Central memory CD8-positive, alpha-beta T cell (primary cell): ENCODE results near the gene DBR1.
A peak's percentile ranks its signal among the peaks of the same experiment; 100 is the strongest.

Experiments
- ATAC-seq: fragments of 150-1000 bp; cut with Tn5 transposase; replicated peaks from 2 replicates; pipeline ENCODE4 v1.10.0; 2022; ENCODE audit warnings: mild to moderate bottlenecking, moderate FRiP score, moderate number of reproducible peaks; ENCODE audit not compliant: poor library complexity, severe bottlenecking; ENCODE audit errors: extremely low read depth
- DNase-seq, 2 donors: peaks; one replicate each; pipeline ENCODE4 v3.0.0; 2021; ENCODE audit warnings: low spot score in 2 of 2
- H3K27ac Mint-ChIP-seq: one replicate; pipeline ENCODE4 v1.8.0; 2022; ENCODE audit warnings: low read depth, mild to moderate bottlenecking, moderate library complexity, mixed read lengths
- H3K27me3 Mint-ChIP-seq: one replicate; pipeline ENCODE4 v1.8.0; 2022; ENCODE audit warnings: mixed read lengths
- H3K36me3 Mint-ChIP-seq: one replicate; pipeline ENCODE4 v1.8.0; 2022; ENCODE audit warnings: mild to moderate bottlenecking, moderate library complexity, mixed read lengths; ENCODE audit not compliant: insufficient read depth
- H3K4me1 Mint-ChIP-seq: one replicate; pipeline ENCODE4 v1.8.0; 2022; ENCODE audit warnings: mixed read lengths
- H3K4me3 Mint-ChIP-seq: one replicate; pipeline ENCODE4 v1.8.0; 2022; ENCODE audit warnings: mild to moderate bottlenecking, moderate library complexity, mixed read lengths
- H3K9me3 Mint-ChIP-seq: one replicate; pipeline ENCODE4 v1.8.0; 2022; ENCODE audit warnings: mixed read lengths

The DBR1 gene

GRCh38 chr3:138200424-138200823 is 25.7 kb upstream of the DBR1 start:
- ATAC-seq (no peak), DNase-seq (no peak)
- no peaks in the 10 kb centered on the region for H3K9me3 Mint-ChIP-seq
- H3K4me3 Mint-ChIP-seq: no peak overlapping the region
- H3K4me1 Mint-ChIP-seq: peaks cover 51% of the 10 kb centered on the region
- no peaks in the 10 kb centered on the region for H3K27me3 Mint-ChIP-seq
- no peak overlapping the region for H3K27ac Mint-ChIP-seq
- H3K36me3 Mint-ChIP-seq: peaks cover 5% of the 10 kb centered on the region

GRCh38 chr3:138199851-138200250 is 25.1 kb upstream of the DBR1 start:
- DNase-seq (no peak), ATAC-seq (no peak)
- Mint-ChIP-seq H3K27me3 (no peaks in the 10 kb centered on the region), H3K27ac (peak overlapping the region; percentile 17), H3K9me3 (no peaks in the 10 kb centered on the region), H3K4me1 (peaks cover 46% of the 10 kb centered on the region), H3K36me3 (peaks cover 5% of the 10 kb centered on the region), H3K4me3 (no peak overlapping the region)

GRCh38 chr3:138197524-138197923 is 22.8 kb upstream of the DBR1 start:
- ATAC-seq: no peak
- H3K4me3 Mint-ChIP-seq: no peak overlapping the region
- H3K27ac Mint-ChIP-seq: no peak overlapping the region
- DNase-seq: no peak
- no peaks in the 10 kb centered on the region for H3K9me3 Mint-ChIP-seq
- peaks cover 6% of the 10 kb centered on the region for H3K36me3 Mint-ChIP-seq
- no peaks in the 10 kb centered on the region for H3K27me3 Mint-ChIP-seq
- peaks cover 32% of the 10 kb centered on the region for H3K4me1 Mint-ChIP-seq

- Mint-ChIP-seq H3K4me1 (peaks cover 35% of the 10 kb centered on the region), H3K27me3 (no peaks in the 10 kb centered on the region), H3K4me3 (no peak overlapping the region), H3K9me3 (no peaks in the 10 kb centered on the region), H3K36me3 (peaks cover 6% of the 10 kb centered on the region), H3K27ac (no peak overlapping the region)
- ATAC-seq: no peak
- DNase-seq: no peak
Observed at GRCh38 chr3:138197058-138197457, 22.3 kb upstream of the DBR1 start.

GRCh38 chr3:138196023-138196422 is 21.3 kb upstream of the DBR1 start:
- ATAC-seq (no peak), DNase-seq (no peak)
- H3K27ac Mint-ChIP-seq: no peak overlapping the region
- H3K4me3 Mint-ChIP-seq: no peak overlapping the region
- H3K36me3 Mint-ChIP-seq: peaks cover 8% of the 10 kb centered on the region
- no peaks in the 10 kb centered on the region for H3K9me3 Mint-ChIP-seq
- H3K4me1 Mint-ChIP-seq: peaks cover 35% of the 10 kb centered on the region
- H3K27me3 Mint-ChIP-seq: no peaks in the 10 kb centered on the region

- H3K27ac Mint-ChIP-seq: no peak overlapping the region
- H3K4me1 Mint-ChIP-seq: peaks cover 40% of the 10 kb centered on the region
- H3K9me3 Mint-ChIP-seq: no peaks in the 10 kb centered on the region
- ATAC-seq (no peak), DNase-seq (no peak)
- H3K36me3 Mint-ChIP-seq: peaks cover 6% of the 10 kb centered on the region
- no peak overlapping the region for H3K4me3 Mint-ChIP-seq
- no peaks in the 10 kb centered on the region for H3K27me3 Mint-ChIP-seq
Observed at GRCh38 chr3:138195481-138195880, 20.8 kb upstream of the DBR1 start.

GRCh38 chr3:138188013-138188730 is 13.5 kb upstream of the DBR1 start:
- peaks cover 13% of the 10 kb centered on the region for H3K36me3 Mint-ChIP-seq
- no peaks in the 10 kb centered on the region for H3K9me3 Mint-ChIP-seq
- H3K4me3 Mint-ChIP-seq: peak overlapping the region; percentile 89
- H3K4me1 Mint-ChIP-seq: peaks cover 45% of the 10 kb centered on the region
- peak; percentile 35 for ATAC-seq
- DNase-seq: no peak
- peaks cover 25% of the 10 kb centered on the region for H3K27me3 Mint-ChIP-seq
- H3K27ac Mint-ChIP-seq: peak overlapping the region; percentile 92

- H3K27me3 Mint-ChIP-seq: peaks cover 25% of the 10 kb centered on the region
- ATAC-seq (peak; percentile 86), DNase-seq (peak; percentile 19 to 27)
- H3K9me3 Mint-ChIP-seq: no peaks in the 10 kb centered on the region
- H3K4me3 Mint-ChIP-seq: peak within 1 kb of the TSS; percentile 89
- H3K36me3 Mint-ChIP-seq: peaks cover 13% of the 10 kb centered on the region
- peak within 1 kb of the TSS; percentile 92 for H3K27ac Mint-ChIP-seq
- peaks cover 43% of the 10 kb centered on the region for H3K4me1 Mint-ChIP-seq
Observed at GRCh38 chr3:138187296-138188012, 12.7 kb upstream of the DBR1 start, which contains the start of gene ARMC8. TSS of gene ARMC8 (plus strand) at chr3:138187301. CDS start at chr3:138187555, 254 bp downstream.

- Mint-ChIP-seq H3K9me3 (no peaks in the 10 kb centered on the region), H3K4me1 (peaks cover 40% of the 10 kb centered on the region), H3K4me3 (peak overlapping the region; percentile 89), H3K27me3 (peaks cover 25% of the 10 kb centered on the region), H3K36me3 (peaks cover 13% of the 10 kb centered on the region), H3K27ac (peak overlapping the region; percentile 92)
- peak; percentile 61 for ATAC-seq
- DNase-seq: peak; percentile 72 to 78
Observed at GRCh38 chr3:138186803-138187295, 12.1 kb upstream of the DBR1 start.

- no peaks in the 10 kb centered on the region for H3K9me3 Mint-ChIP-seq
- H3K4me3 Mint-ChIP-seq: peak overlapping the region; percentile 89
- peaks cover 25% of the 10 kb centered on the region for H3K27me3 Mint-ChIP-seq
- H3K36me3 Mint-ChIP-seq: peaks cover 11% of the 10 kb centered on the region
- H3K4me1 Mint-ChIP-seq: peaks cover 34% of the 10 kb centered on the region
- DNase-seq (no peak), ATAC-seq (no peak)
- H3K27ac Mint-ChIP-seq: peak overlapping the region; percentile 92
Observed at GRCh38 chr3:138186221-138186620, 11.5 kb upstream of the DBR1 start.

GRCh38 chr3:138184994-138185393 is 10.3 kb upstream of the DBR1 start:
- no peak overlapping the region for H3K4me3 Mint-ChIP-seq
- H3K36me3 Mint-ChIP-seq: peaks cover 11% of the 10 kb centered on the region
- H3K4me1 Mint-ChIP-seq: peaks cover 27% of the 10 kb centered on the region
- H3K27ac Mint-ChIP-seq: no peak overlapping the region
- H3K9me3 Mint-ChIP-seq: no peaks in the 10 kb centered on the region
- no peak for DNase-seq
- ATAC-seq: no peak
- peaks cover 25% of the 10 kb centered on the region for H3K27me3 Mint-ChIP-seq

GRCh38 chr3:138180375-138181029 is 5.8 kb upstream of the DBR1 start:
- H3K27ac Mint-ChIP-seq: no peak overlapping the region
- no peak overlapping the region for H3K4me3 Mint-ChIP-seq

More at GRCh38 chr3:138180375-138181029, 5.8 kb upstream of the DBR1 start:
- Mint-ChIP-seq H3K9me3 (no peaks in the 10 kb centered on the region), H3K36me3 (no peaks in the 10 kb centered on the region), H3K4me1 (no peaks in the 10 kb centered on the region), H3K27me3 (peaks cover 32% of the 10 kb centered on the region)
- peak; percentile 78 for ATAC-seq
- DNase-seq: no peak
